Measurements from ENCODE around the gene GLP2R. TPM values are rescaled to one million over a fixed set of nuclear protein-coding genes. Genes with fewer than 3 reads are reported as not detected.

GLP2R gene
- total and polyA plus RNA-seq, 2 of the 13 experiments (the other 11 are each of a cell fraction or from before 2014, with no cell fraction given) = 0.65 to 1.4 TPM

DNA sequence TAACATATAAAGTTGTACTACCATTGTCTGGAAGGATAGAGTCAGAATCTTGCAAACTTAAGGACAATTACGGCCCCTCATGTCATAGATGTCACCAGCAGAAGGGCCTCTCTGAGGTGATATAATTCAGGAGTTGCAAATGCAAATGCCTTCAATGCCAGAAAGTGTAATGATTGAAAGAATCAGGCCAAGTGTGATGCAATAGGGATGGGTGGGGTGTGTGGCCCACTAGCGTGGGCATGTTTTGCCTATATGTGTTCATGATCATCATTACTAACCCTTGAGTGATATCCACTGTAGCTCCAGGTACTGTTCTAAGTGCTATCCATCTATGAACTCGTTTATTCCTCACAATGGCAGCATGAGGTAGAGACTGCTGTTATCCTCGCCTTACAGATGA, 35.4 kb upstream of the GLP2R start:
- Histone ChIP-seq H4K20me1 (ENCODE audit: insufficient read depth, low read length) (no peaks in the 10 kb centered on the region), H3K27me3 (ENCODE audit: control insufficient read depth in 1 of 2, insufficient read depth in 2 of 2, low read length in 2 of 2) (peaks cover 3 to 38% of the 10 kb centered on the region in 2 experiments), H2AFZ (ENCODE audit: low read length) (no peak overlapping the region), H3K79me2 (ENCODE audit: insufficient read depth, low read length) (no peaks in the 10 kb centered on the region), H3K4me1 (ENCODE audit: insufficient read depth, low read length) (no peaks in the 10 kb centered on the region), H3K36me3 (replicated peaks in 1 of 2; ENCODE audit: control insufficient read depth in 1 of 2, insufficient read depth in 2 of 2, low read length in 2 of 2) (no peaks in the 10 kb centered on the region), H3K27ac (ENCODE audit: extremely low read length, insufficient read depth, low read length) (no peak overlapping the region), H3K9me3 (ENCODE audit: low read length) (no peaks in the 10 kb centered on the region), H3K9ac (ENCODE audit: insufficient read depth, low read depth, low read length) (no peak overlapping the region), H3K4me3 (replicated peaks in 1 of 3; ENCODE audit: insufficient read depth in 1 of 3, low read depth in 2 of 3, low read length in 3 of 3) (no peak overlapping the region), H3K4me2 (ENCODE audit: low read depth, low read length) (no peak overlapping the region)
- WGBS (ENCODE audit: low lambda C conversion rate) = 1% methylated on average over 4 of the region's 4 CpGs
- TF ChIP-seq NR2C2 (CRISPR knock-in tag; IDR thresholded peaks at IDR 0.05; ENCODE audit: borderline replicate concordance) = no peak
- TF ChIP-seq ZIK1 (CRISPR knock-in tag; IDR thresholded peaks at IDR 0.05; ENCODE audit: borderline replicate concordance, low read depth) = no peak
- peak; percentile 65; the same call in 1 of the 2 replicates for TF ChIP-seq CEBPB (IDR thresholded peaks at IDR 0.05; ENCODE audit: borderline replicate concordance, low read depth, low read length)
- TF ChIP-seq, protein P1, sequence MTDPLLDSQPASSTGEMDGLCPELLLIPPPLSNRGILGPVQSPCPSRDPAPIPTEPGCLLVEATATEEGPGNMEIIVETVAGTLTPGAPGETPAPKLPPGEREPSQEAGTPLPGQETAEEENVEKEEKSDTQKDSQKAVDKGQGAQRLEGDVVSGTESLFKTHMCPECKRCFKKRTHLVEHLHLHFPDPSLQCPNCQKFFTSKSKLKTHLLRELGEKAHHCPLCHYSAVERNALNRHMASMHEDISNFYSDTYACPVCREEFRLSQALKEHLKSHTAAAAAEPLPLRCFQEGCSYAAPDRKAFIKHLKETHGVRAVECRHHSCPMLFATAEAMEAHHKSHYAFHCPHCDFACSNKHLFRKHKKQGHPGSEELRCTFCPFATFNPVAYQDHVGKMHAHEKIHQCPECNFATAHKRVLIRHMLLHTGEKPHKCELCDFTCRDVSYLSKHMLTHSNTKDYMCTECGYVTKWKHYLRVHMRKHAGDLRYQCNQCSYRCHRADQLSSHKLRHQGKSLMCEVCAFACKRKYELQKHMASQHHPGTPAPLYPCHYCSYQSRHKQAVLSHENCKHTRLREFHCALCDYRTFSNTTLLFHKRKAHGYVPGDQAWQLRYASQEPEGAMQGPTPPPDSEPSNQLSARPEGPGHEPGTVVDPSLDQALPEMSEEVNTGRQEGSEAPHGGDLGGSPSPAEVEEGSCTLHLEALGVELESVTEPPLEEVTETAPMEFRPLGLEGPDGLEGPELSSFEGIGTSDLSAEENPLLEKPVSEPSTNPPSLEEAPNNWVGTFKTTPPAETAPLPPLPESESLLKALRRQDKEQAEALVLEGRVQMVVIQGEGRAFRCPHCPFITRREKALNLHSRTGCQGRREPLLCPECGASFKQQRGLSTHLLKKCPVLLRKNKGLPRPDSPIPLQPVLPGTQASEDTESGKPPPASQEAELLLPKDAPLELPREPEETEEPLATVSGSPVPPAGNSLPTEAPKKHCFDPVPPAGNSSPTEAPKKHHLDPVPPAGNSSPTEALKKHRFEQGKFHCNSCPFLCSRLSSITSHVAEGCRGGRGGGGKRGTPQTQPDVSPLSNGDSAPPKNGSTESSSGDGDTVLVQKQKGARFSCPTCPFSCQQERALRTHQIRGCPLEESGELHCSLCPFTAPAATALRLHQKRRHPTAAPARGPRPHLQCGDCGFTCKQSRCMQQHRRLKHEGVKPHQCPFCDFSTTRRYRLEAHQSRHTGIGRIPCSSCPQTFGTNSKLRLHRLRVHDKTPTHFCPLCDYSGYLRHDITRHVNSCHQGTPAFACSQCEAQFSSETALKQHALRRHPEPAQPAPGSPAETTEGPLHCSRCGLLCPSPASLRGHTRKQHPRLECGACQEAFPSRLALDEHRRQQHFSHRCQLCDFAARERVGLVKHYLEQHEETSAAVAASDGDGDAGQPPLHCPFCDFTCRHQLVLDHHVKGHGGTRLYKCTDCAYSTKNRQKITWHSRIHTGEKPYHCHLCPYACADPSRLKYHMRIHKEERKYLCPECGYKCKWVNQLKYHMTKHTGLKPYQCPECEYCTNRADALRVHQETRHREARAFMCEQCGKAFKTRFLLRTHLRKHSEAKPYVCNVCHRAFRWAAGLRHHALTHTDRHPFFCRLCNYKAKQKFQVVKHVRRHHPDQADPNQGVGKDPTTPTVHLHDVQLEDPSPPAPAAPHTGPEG (CRISPR knock-in tag; IDR thresholded peaks at IDR 0.05) = no peak
- CTCF ChIA-PET (ENCODE audit: low intra/inter-chr PET ratio, low total read pairs) = no interaction called here
- POLR2A ChIA-PET = no interaction called here
- ATAC-seq = no peak
- no peak for FAIRE-seq
- BruUV-seq (replicated peaks) = no TSS peak
- intact Hi-C loops (cut with micrococcal nuclease; ENCODE audit: unreplicated experiment) = no loop called here
- in situ Hi-C loops (cut with HindIII; ENCODE audit: extremely low pct_ligation_motif_present, low pct_unique_long_range_greater_than_20kb) = no loop called here
- DNase-seq (ENCODE audit: low spot score) = no peak
